DMS53 (cell line): ENCODE data around the gene RPP25.

Experiments
- DNase-seq: peaks from one replicate; lab custom pipeline; 2025; lab: John Stamatoyannopoulos, UW

Gene RPP25, protein sequence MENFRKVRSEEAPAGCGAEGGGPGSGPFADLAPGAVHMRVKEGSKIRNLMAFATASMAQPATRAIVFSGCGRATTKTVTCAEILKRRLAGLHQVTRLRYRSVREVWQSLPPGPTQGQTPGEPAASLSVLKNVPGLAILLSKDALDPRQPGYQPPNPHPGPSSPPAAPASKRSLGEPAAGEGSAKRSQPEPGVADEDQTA

DNA sequence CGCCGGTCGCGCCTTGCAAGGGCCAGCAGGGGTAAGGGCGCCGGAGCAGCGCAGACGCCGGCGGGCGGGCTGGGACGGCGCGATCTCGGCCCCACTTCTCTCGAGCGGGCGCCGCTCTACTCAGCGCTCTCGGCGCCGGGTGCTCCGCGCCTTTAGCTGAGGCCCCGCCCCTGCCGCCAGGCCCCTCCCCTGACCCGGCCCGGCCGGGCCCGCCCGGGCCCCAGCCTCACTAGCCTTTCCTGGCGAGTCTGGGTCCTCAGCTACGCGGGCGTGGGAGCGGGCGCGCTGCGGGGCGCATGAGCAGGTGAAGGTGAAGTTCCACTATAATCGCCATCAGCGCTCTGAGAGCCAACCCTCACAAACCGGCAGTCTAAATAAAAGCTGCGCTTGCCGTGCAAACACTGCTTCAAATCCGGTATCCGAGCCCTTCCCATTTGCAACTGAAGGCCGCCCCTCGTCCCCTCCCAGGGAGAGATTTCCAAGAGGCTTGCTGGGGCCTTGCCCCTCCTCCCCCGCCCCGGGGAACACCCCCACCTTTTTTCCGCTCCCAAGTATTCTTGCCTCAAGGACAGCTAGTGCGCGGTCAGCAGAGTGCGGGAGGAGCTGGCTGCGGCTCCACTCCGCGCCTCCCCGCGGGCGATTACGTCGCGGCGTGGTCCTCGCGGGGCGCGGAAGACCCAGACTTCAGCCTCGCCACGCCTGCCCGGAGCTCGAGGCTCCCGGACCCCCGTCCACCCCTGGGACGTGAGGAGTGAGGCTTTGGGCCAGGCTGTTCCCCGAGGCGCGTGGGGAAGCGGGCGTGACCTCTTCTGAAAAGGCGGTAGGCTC, at the start of gene RPP25:
TSS of gene RPP25 (minus strand) at position 125 of the 828 bp plus-strand sequence. CDS start 189 bp downstream, outside the sequence.
- DNase-seq = peak; percentile 95

DNA sequence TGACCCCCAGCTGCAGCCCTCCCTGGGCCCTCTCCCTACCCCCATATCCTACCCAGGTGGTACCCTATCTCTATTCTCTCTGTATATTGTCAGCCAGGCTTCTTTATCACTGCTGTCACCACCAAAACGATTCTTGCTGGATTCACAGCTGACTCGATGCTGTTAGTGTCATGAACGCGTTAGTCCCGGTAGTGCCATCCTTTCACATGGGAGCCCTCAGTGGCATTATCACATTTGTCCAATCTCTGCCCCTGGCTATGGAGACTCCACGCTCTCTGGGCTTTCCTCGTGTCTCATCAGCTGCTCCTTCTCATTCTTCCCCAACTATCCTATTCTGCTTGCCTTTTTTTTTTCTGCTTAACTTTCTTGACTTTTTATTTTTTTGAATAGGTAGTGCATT, 45.8 kb upstream of the RPP25 start:
- no peak for DNase-seq

DNA sequence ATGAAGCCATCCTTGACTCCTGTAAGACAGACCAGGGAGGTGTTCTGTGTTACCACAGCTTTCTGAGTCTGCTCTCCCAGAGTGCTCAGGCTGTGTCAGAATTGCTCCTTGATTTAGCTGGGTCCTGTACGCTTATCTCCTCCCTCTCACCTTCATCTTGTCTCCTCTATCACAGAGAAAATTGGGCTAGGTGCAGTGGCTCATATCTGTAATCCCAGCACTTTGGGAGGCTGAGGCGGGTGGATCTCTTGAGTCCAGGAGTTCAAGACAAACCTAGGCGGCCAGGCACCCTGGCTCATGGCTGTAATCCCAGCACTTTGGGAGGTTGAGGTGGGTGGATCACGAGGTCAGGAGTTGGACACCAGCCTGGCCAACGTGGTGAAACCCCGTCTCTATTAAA, 44.7 kb upstream of the RPP25 start:
- no peak for DNase-seq

DNA sequence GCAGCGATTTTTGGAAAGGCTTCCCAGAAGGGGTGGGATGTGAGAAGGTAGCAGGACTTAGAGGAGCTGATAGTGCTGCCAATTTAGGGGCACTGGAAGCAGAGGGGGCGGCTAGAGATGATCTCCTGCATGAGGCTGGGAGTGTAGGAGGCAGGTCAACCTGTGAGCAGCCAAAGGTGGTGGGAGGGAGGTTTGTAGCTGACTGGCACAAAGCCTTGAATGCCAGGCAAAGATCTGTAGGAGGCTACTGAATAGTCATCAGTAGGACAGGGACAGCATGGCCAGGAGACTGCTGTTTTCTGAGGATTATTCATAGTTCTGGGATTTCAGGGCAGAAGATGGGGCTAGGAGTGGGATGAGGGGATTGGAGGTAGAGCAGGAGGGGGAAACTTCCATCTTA, 41.0 kb upstream of the RPP25 start:
- no peak for DNase-seq

DNA sequence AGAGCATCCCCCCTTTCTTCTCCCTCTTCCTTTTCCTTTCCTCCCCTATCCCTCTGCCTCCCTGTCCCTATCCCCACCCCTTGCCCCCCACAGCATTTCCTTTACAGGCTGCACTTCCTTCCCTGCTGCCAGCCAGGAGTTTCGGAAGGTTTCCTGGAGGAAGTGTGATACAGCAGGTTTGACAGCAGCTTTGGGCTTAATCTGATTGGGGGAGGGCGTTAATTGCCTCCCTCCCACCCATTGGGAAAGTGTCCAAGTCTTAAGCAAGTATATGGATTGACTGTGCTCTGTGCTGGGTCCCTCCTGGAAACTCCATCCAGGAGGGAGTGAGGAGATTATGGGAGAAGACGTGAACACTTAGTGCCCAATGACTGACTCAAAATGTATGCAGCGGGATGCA, 40.6 kb upstream of the RPP25 start:
- DNase-seq = no peak

DNA sequence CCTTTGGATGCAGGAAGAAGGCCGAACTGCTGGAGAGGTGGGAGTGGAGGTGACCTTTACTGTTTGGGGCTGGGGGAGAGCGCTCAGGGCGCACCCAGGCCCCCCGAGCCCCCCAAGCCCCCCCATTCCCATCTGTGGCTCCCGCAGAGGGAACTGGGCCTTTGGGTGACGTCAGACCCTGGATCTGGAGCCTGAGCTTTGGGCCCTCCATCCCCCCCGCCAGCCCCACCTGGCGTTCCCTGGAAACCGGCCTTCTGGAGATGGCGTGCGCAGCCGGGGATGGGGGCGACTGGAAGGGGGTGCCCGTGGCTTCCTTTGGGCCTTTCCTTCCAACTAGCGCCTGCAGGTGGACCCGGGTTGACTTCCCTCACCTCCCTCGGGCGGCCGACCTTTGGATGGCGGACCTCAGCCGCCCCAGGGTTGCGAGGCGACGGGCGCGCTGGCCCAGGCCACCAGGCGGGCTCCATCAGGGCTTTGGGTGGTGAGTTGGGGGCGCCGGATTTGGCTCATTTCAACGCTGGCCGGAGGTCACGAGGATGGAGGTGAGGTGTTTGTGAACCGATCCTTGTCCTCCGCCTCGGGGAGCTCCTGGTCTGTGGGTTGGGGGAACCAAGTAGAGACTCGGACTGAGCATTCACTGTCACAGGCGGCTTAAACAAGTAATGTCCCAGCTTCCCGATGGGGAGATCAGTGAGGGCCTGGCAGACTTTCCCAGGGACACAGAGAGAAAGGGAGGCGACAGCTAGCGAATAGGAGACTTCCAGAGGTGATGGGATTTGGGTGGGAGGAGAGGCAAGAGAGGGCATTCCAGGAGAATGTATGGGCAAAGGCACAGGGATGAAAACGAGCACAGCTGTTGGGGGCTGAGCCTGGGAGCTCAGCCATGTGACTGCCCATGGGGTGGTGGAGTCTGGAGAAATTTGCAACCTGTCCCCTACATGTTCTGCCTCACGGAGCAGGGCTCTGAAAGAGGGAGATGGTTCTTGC, 39.5 kb upstream of the RPP25 start:
- DNase-seq = peak; percentile 70

DNA sequence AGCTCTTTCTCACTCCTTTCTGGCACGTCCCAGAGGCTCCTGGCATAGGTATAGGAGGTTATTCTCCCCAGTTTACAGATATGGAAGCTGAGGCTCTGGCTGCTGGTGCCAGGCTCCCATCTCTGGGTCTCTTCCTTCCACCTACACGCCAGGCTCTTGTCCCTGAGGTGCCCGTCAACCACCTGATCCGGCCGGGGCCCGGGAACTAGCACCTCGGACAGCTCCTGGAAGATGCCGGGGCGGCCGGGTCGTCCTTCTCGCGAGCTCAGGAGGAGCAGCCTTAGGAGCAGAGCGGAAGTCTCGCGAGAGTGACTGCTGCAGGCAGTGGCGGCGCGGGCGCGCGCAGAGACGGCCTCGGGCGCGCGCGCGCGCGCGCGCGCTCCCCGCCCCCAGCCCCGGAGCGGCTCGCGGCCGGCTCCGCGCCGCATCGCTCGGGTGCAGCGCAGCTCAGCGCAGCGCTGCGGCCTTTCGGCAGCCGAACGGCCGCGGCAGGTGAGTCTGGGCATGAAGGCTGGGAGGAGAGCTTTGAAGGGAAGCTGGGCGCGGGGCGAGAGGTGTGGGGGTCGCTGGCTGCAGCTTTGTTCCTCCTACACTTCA, 38.7 kb upstream of the RPP25 start, which contains the start of gene SCAMP5:
TSS of gene SCAMP5 (plus strand) at position 382 of the 597 bp plus-strand sequence. CDS start 16,277 bp downstream, outside the sequence.
- DNase-seq = peak; percentile 97

DNA sequence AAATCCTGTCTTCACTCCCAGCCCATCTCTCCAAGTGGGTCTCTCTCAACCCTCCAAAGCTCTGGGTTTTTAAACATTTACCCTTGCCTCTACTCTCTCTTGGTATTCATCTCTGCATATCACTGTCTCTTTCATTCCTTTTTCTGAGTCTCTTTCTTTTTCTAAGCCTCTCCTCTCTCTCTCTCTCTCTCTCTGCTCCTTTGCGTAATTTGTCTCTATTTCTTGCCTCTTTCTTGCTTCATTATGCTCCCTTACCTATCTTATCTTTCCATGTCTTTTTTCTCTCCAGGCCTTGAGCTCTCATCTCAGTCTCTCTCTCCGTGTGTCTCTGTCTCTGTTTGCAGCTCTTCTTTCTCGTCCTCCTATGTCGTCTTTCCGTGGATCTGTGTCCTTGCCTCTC, 38.1 kb upstream of the RPP25 start:
- DNase-seq = no peak

DNA sequence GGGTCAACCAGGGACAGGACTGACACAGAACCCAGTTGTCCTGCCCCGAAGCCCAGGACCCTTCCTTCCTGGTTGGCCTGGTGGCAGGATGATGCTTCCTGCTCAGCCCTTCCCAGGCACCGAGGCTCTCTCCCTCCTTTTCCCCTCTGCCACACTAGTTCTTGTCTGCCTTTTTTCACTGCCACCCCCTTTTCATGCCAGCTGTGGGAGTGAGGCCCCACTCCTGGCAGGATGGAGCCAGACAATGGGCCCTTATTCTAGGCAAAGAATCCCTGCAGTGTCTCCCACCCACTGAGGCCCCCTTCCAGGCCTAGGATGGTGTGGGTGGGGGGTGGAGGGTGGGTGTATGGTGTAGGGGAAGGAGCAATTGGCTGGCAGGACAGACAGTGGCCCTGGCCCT, 37.7 kb upstream of the RPP25 start:
- DNase-seq = no peak

DNA sequence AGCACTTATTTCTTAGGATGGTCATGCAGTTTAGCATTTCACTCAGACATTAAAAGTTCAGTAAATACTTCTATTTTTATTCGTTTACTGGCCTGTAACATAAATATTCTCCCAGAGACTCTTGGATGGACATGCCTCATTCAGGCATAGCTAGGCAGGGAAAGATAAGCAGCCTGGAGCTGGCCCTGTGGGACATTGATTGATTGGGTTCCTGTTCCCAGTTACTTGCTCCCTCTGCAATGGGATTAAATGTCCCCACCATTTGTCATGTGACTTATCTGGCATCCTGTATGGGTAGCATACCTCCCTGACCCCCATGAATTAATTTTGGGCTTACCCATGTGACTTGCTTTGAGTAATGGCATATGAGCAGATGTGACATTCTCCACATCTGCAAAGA, 36.0 kb upstream of the RPP25 start:
- no peak for DNase-seq

DNA sequence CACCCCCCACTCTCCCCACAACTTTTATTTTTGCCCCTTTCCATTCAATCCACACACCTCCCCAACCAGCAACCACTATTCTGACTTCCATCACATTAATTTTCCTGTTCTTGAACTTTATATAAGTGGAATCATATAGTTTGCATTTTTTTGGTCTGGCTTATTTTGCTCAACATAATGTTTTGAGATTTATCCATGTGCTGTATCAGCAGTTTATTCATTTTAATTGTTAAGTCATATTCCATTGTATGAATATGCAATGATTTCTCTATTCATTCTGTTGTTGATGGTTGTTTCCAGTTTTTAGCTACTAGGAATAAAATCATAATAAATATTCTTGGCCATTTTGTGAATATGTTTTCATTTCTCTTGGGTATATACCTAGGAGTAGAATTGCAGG, 33.0 kb upstream of the RPP25 start:
- no peak for DNase-seq

DNA sequence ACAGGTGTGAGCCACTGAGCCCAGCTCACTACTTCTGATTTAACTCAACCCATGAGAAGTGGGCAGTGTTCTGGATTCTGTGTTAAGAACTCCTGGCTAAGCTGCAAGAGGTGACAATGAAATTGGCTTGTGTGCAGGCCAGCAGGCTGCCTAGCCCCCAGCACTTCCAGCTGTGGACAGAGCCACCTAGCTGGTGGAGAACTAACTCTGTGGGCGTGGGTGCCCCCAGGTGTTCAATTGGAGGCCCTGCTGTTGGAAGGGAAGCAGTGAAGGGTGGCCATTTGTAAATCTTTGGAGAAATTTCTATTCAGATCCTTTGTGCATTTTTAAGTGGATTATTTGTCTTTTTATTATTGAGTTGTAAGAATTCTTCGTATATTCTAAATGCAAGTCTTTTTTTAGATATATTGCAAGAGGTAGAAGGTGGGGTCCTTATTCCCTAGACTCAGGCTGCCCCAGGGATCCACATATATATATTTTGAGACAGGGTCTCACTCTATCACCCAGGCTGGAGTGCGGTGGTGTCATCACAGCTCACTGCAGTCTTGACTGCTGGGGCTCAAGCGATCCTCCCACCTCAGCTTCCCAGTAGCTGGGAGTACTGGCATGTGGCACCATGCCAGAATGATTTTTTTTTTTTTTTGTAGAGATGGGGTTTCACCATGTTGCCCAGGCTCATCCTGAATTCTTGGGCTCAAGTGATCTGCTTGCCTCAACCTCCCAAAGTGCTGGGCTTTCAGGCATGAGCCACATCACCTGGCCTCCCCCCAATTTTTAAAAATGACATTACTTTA, 31.6 kb upstream of the RPP25 start:
- DNase-seq = peak; percentile 80

DNA sequence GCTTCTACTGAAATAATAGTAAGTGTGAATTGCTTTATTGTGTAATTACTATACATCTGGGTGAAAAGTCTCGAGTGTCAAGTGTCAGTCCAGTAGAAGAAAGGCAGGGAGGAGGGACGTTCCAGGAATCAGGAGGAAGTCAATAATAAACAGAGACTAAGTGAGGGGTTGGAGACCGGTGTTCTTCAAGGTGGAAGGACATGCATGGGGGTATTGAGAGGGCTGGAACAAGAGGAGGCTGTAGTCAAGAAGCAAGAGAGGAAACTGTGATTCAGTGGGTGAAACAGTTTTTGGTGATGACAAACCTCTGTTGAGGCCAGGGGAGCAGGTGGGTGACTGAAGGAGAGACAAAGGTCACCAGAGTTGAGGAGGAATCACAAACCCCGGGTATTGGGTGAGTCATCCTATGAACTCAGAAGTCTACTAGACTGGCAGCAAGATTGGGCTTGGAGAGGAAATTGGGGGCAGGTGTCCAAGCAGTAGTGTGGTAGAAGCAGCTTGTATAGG, 27.2 kb upstream of the RPP25 start:
- DNase-seq = peak; percentile 52

DNA sequence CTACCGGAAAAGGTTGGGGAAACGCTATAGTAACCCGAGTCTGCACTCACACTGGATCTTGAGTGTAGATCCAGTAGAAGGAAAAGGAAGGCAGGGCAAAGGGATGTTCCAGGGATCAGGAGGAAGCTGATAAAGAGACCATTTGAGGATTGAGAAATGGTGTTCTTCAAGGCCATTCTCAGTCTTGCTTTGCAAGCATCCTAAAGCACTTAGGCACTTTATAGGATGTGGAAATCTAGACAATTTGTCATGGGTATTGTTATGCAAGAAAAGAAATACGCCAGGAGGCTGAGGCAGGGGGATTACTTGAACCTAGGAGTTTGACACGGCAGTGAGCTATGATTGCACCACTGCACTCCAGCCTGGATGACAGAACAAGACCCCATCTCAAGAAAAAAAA, 25.6 kb upstream of the RPP25 start:
- DNase-seq = no peak

DNA sequence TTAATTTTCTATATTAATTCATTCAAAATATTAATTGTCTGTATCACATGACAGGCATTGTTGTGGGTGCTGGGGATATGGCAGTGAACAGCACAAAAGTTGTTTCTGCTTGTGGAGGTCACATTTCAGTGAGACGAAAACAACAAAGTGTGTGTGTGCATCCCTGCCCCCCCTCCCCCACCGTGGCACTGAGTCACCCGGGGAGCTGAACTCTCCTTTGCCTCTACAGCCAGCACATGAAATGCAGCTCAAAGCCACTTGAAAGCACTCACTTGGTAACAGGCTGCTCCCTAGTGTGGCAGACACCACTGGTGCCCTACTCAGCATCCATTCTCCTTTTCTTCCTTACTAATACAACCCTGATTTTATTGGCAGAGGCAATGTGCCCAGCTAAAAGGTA, 21.9 kb upstream of the RPP25 start:
- peak; percentile 81 for DNase-seq

DNA sequence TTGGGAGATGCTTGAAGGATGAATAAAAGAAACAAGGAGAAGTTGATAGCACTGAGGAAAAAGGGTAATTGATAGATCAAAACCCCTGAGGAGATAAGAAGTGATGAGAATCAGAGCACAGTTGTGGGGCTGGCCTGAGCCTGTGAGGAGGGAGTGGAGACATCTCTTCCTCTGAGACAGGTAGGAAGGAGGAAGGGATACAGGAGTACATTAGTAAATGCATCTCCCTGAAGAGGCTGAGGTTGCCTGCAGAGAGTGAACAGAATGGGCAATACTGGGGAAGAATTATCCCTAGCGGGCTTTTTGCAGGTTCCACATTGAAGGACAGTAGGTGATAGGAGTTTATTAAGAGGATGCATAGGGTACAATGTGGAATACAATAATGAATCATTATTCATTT, 21.5 kb upstream of the RPP25 start:
- DNase-seq = no peak

DNA sequence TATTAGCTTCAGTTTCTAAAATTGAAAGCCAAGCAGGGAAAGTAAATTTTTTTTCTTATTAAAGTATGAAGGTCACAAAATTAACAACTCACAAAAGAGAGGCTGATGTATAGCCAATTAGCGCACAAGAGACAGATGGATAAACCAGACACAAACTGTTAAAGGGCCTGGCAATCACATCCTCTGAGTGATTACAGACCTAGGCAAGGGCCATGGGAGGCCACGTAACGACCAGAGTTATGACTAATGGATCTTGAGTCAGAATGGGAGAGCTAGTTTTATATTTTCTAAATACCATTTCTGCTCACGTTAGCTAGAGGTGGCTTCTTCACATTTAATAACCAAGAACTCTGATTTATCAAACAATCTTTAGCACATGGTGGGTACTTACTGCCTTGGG, 21.0 kb upstream of the RPP25 start:
- DNase-seq = no peak

DNA sequence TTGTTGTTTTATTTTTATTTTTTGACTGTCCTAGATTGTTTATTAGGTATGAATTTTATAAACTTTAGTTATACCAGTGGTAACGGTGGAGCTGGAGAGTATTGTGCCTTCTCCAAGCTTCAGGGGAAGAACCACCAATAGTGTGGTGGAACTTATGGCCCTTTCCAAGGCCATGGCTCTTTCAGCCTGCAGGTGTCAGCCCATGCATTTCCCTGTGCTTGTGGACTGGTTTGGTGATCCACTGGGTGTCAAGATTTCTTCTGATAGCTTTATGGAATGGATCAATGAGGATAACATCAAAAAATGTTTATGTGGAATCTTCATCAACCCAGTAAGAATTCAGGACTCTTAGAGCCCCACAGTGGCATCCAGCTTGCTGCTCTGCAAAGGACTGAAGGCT, 19.6 kb upstream of the RPP25 start:
- DNase-seq = no peak

DNA sequence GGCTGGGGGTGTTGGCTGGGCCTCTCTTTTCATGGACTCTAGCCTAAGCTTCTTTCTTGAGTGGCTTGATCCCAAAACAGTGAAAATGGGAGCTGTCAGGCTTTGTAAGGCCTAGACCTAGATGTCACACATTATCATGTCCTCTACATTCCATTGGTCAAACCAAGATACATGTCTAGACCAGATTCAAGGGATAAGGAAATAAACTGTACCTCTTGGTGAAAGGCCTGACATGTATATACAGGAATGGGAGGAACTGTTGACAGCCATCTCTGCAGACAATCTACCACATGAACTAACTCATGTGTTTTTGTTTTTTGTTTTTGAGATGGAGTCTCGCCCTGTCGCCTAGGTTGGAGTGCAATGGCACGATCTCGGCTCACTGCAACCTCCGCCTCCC, 11.1 kb upstream of the RPP25 start:
- DNase-seq = no peak

DNA sequence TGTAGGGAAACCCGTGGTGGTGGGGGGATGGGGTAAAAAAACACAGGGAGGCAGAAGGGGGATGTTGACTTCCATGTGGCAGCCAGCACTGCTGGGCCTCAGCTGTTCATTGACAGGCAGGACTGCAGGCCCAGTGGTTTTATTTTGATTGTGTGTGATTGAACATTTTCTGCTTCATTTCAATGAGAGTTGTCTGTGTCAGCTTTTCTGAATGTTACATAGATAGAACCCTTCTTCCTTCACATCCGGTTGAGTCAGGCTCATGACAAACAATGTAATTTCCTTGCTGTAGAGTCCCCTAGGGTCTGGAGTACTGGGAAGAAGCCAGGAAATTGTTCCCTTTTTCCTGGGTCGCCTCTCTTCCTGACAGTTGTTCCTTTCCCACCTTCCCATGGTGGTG, 8.2 kb upstream of the RPP25 start:
- peak; percentile 57 for DNase-seq

DNA sequence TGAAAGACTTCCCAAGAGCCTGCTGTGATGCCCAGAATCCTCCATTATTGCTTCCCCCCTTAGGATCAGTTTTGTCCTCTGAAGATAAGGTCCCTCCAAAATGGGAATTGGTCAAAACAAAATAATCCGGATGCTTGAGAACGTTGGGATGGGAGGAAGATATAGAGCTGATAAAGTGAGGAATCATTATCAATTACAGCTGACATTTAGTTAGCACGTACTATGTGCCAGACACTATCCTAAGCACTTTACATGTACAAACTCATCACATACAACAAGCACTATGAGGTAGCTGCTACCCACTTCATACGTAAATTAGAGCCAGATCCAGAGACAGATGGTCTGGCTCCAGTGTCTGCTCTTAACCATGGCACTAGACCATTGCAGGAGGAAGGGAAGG, 6.6 kb upstream of the RPP25 start:
- no peak for DNase-seq
